ENCODE measurements around the gene TLE1.

Gene TLE1

DNA sequence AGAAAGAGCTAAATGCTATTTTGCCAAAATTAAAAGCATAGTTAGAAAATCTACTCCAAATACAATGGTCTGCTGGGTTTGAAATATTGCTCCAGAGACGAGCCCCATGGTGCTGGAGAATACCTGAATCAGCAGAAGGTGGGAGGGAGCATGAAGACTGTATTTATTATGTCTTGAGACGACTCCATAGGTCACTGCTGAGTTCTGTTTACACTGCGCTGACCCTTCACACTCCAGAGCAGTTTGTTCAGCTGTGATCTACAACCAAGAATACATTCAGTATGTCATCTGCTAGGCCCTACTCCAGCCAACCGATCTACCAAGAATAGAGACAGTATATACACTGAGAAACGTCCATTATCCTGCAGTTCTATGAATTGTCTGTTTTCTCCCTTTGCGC lies 150.5 kb downstream of the TLE1 start:
- no peak for DNase-seq

GRCh38 chr9:81537964-81538363 lies 151.4 kb downstream of the TLE1 start:
- no peak for DNase-seq

DNA sequence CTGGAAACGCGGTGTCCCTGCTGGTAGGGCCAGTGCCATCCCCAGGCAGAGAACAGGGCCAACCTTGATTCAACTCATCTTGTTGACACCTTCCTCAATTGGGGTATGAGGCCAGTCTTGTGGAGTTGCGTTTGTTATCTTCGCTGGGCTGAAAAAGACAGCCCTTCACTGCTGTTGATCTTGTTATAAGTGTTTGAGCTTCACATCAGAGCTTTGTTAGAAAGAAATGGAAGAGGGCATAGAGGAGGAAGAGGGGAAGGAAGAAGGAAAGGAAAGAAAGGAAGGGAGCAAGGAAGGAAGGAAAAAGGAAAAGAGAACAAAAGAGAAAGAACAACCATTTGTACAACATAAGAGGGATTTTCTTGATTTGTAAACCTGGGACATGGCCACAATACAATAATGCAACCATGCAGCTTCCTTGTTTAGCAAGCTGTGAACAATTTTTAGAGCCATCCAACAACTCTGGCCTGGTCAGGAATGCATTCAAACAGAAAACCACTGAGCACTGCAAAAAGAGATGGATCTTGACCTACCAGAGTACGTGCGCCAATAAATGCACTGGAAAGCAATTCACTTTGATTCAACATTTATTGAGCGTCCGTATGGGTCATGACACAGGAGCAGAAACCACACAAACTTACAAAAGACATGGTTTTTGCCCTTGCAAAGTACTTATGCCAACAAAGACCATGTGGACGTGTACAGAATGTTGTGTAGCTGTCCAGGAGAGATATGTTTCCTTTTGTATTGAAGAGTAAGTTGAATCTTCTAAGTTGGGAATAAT lies 152.9 kb downstream of the TLE1 start:
- DNase-seq, result no peak

DNA sequence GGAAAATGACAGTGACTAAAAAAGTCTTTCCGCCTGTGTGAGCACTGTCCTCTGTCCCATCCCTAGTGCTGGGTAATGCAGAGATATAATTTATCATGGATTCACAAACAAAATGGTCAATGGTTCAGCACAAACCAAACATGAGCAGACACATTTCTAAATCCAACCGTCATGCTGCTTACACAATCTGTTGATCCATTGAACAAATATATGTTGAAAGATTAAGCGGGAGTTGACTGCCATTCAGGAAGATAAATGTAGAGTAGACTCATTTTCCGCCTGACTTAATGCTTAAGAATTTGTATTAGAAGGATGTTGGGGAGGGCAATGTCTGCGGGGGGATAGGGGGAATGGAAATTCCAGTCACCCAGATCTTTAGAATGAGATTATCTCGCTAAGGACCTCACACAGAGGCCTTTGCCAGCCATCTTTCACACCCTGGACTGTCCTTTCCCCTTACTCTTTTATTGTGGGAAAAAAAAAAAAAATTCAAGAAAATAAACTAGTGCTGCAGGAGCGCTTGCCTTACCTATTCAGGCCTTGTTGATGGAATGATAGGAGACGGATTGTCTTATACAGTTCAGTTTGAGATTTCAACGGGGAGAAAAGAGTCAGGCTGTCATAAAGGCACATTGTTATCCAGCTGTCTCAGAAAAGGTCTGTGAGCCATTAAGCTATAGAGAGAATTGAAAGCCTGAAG lies 153.7 kb downstream of the TLE1 start:
- DNase-seq, result no peak

DNA sequence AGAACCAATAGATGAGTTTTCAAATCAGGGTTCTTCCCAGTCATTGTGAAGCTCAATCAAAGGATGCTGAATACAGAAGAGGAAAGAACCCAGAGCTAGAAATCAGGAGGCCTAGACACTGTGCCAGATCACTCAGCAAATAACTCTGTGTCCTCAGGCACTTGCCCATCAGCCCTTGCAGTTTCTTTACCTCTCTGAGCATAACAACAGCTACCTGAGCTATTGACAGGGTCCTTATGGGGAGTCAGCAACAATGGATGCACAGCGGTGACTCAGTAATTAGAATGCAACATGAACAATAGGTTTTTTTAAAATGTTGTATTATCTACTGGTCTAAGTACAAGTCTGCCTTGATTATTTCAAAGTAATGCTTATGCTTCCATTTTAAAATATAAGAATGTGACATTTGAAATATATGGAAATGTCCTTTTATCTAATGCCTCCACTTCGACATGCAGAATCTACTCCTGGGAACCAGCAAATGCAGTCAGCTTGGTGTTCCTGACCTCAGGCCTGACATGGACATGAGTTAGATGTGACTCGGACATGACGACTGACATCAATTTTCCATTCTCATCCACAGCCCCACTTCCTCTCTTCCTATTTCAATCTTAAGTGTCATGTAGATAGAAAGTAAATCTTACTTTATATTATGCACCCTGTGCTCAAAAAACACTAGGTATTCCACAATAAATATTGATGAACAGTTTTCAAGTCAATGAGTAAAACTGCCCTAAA lies 155.0 kb downstream of the TLE1 start:
- no peak for DNase-seq
